ENCODE data around the gene KRTAP4-12. TPM values are rescaled to one million over a fixed set of nuclear protein-coding genes. Genes with fewer than 3 reads are reported as not detected.
"Not testable (repeated sequence)": the region's sequence is repeated elsewhere in the genome, so short reads cannot be mapped to it uniquely, and the experiment has no call there.

Gene KRTAP4-12
- total RNA-seq (not detected), polyA plus RNA-seq (ENCODE audit: insufficient read depth, low read depth, low replicate concordance) (not detected)
- long read RNA-seq, donor 1 = 0 reads
- long read RNA-seq, donor 2 = 0 reads

DNA sequence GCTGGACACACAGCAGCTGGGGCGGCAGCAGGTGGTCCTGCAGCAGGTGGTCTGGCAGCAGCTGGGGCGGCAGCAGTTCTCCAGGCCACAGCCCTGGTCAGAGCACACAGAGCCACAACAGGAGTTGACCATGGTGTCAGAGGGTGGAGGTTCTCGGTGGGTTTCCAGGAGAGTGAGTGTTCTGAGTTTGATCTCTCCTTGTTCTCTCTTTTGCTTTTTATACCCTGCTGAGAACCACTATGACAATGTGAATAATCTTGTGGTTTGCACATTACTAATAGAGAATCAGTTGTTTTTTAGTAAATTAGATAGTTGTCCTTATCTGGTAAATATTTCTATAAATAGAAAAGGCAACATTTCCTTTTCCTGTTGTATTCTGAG, at the start of gene KRTAP4-12:
KRTAP4-12 (minus strand) TSS at position 192 of the 381 bp plus-strand sequence; CDS start at position 132, 60 bp downstream.
- 75 to 97% methylated on average over 2 to 3 of the region's 3 CpGs for WGBS, 2 donors
- H3K4me1 ChIP-seq; H3K9me3 ChIP-seq; H3K27me3 ChIP-seq; DNase-seq; intact Hi-C loops (cut with DNase I; ENCODE audit: low total_unique reads); H3K36me3 ChIP-seq (ENCODE audit: low read depth, missing control alignments); H3K4me3 ChIP-seq; H3K27ac ChIP-seq: not testable (repeated sequence)

DNA sequence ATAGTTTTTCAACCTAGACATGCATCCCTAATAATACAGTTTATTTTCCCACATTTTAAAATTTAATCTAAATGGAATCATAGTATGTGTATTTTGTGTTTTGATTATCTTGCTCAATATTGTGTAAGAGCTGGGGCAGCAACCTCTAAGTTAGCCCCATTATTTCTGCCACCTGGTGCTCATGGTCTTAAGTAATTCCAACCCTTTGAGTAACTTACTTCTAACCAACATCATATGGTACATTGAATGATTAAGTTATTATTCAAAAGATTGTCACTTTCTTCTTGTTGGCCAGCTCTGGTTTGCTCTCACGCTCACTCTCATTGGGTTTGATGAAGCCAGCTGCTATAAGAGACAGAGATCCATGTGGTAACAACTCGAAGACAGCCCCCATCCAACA, 47.9 kb upstream of the KRTAP4-12 start:
- DNase-seq = no peak
- TF ChIP-seq, protein P1, sequence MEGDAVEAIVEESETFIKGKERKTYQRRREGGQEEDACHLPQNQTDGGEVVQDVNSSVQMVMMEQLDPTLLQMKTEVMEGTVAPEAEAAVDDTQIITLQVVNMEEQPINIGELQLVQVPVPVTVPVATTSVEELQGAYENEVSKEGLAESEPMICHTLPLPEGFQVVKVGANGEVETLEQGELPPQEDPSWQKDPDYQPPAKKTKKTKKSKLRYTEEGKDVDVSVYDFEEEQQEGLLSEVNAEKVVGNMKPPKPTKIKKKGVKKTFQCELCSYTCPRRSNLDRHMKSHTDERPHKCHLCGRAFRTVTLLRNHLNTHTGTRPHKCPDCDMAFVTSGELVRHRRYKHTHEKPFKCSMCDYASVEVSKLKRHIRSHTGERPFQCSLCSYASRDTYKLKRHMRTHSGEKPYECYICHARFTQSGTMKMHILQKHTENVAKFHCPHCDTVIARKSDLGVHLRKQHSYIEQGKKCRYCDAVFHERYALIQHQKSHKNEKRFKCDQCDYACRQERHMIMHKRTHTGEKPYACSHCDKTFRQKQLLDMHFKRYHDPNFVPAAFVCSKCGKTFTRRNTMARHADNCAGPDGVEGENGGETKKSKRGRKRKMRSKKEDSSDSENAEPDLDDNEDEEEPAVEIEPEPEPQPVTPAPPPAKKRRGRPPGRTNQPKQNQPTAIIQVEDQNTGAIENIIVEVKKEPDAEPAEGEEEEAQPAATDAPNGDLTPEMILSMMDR (IDR thresholded peaks at IDR 0.05) = no peak
- TF ChIP-seq POLR2A (IDR thresholded peaks at IDR 0.05) = no peak
- Histone ChIP-seq H3K27ac (no peak overlapping the region), H3K27me3 (no peaks in the 10 kb centered on the region), H3K36me3 (ENCODE audit: low read depth, missing control alignments) (no peaks in the 10 kb centered on the region), H3K4me1 (no peaks in the 10 kb centered on the region), H3K9me3 (no peaks in the 10 kb centered on the region), H3K4me3 (no peak overlapping the region)
- 85 to 86% methylated on average over 2 of the region's 2 CpGs for WGBS, 2 donors
- intact Hi-C loops (cut with DNase I; ENCODE audit: low total_unique reads) = no loop called here

DNA sequence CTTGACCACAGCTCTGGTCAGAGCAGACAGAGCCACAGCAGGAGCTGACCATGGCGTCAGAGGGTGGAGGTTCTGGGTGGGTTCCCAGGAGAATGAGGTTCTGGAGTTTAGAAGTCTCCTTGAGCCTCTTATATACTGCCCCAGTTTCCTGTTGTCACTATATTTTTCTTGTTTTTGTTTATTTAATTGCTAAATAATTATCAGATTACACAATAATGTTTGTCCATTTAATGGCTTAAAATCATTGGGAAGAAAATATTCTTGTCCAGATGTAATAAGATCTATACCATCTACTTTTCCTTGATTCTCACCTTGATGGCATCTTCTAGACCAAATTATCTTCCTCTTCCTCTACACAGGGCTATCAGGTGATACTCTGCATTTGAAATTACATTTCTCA, 44.1 kb upstream of the KRTAP4-12 start, which contains the start of gene KRTAP4-3:
KRTAP4-3 (minus strand) TSS at position 101 of the 400 bp plus-strand sequence; CDS start at position 52, 49 bp downstream.
- no peak for DNase-seq
- no peaks in the 10 kb centered on the region for H3K9me3 ChIP-seq
- no peak within 1 kb of the TSS for H3K4me3 ChIP-seq
- TF ChIP-seq, protein P1 (IDR thresholded peaks at IDR 0.05) = no peak
- no peak for TF ChIP-seq POLR2A (IDR thresholded peaks at IDR 0.05)
- intact Hi-C loops (cut with DNase I; ENCODE audit: low total_unique reads) = no loop called here
- no peaks in the 10 kb centered on the region for H3K4me1 ChIP-seq
- no peaks in the 10 kb centered on the region for H3K36me3 ChIP-seq (ENCODE audit: low read depth, missing control alignments)
- WGBS, 2 donors = 44 to 60% methylated on average over 1 of the region's 1 CpG
- H3K27me3 ChIP-seq = no peaks in the 10 kb centered on the region
- H3K27ac ChIP-seq = no peak within 1 kb of the TSS

DNA sequence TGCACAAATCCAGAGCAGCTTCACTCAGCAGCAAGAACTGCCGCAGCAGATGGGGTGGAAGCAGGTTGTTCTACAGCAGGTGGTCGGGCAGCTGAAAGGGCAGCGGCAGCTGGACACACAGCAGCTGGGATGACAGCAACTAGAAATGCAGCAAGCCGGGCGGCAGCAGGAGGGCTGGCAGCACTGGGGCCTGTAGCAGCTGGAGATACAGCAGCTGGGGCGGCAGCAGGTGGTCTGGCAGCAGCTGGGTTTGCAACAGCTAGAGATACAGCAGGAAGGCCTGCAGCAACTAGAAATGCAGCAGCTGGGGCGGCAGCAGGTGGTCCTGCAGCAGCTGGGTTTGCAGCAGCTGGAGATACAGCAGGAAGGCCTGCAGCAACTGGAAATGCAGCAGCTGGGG, 43.6 kb upstream of the KRTAP4-12 start:
- DNase-seq = no peak
- Histone ChIP-seq H3K4me3 (no peak overlapping the region), H3K36me3 (ENCODE audit: low read depth, missing control alignments) (no peaks in the 10 kb centered on the region), H3K9me3 (no peaks in the 10 kb centered on the region), H3K27ac (no peak overlapping the region), H3K4me1 (no peaks in the 10 kb centered on the region), H3K27me3 (no peaks in the 10 kb centered on the region)
- intact Hi-C loops (cut with DNase I; ENCODE audit: low total_unique reads) = no loop called here
- TF ChIP-seq, protein P1 (IDR thresholded peaks at IDR 0.05) = no peak
- TF ChIP-seq POLR2A (IDR thresholded peaks at IDR 0.05) = no peak
- WGBS, 2 donors = 78 to 84% methylated on average over 6 to 7 of the region's 7 CpGs

DNA sequence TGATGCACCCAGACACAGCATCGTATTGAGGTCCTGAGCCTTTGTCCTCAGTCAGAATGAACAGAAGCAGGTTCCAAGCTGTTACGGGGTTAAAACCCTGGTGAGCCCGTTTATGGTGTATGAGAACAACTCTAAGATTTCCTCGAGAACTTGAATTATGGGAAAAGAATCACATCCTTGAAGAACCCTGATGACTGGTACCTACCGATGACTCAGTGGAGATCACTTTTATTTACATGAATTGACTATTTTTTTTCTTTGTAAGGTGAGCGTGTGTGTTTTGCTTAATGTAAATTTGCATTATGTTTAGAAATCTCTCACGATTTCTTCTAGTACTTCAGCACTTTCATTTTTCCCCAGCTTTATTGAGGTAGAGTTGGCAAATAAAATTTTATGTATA, 39.8 kb upstream of the KRTAP4-12 start:
- Histone ChIP-seq H3K4me1 (no peaks in the 10 kb centered on the region), H3K4me3 (no peak overlapping the region), H3K27me3 (no peaks in the 10 kb centered on the region), H3K9me3 (no peaks in the 10 kb centered on the region), H3K27ac (no peak overlapping the region), H3K36me3 (ENCODE audit: low read depth, missing control alignments) (no peaks in the 10 kb centered on the region)
- TF ChIP-seq POLR2A (IDR thresholded peaks at IDR 0.05) = no peak
- TF ChIP-seq, protein P1 (IDR thresholded peaks at IDR 0.05) = no peak
- intact Hi-C loops (cut with DNase I; ENCODE audit: low total_unique reads) = no loop called here
- no peak for DNase-seq
- 81 to 83% methylated on average over 7 of the region's 7 CpGs for WGBS, 2 donors

Measured in testis (tissue), 5 donors.